DOHH2 (cell line): ENCODE results near the gene FIGN.

Source experiments
- H3F3A ChIP-seq: fragments of 200-600 bp; sonication (generic), shearing (Covaris generic); 2 replicates; pipeline ENCODE4 v1.6.0; 2016; ENCODE audit warnings: antibody characterized with exemption, mild to moderate bottlenecking; ENCODE audit not compliant: control insufficient read depth, insufficient read depth
- H3K27ac ChIP-seq: fragments of 200-600 bp; sonication (generic); 2 replicates; pipeline ENCODE4 v1.5.1; 2014; ENCODE audit warnings: low read depth, mild to moderate bottlenecking, low read length, moderate library complexity
- H3K27me3 ChIP-seq: fragments of 200-600 bp; sonication (generic); 2 replicates; pipeline ENCODE4 v1.6.1; 2014; ENCODE audit warnings: mild to moderate bottlenecking, low read length, mixed read lengths; ENCODE audit not compliant: control insufficient read depth
- H3K36me3 ChIP-seq: fragments of 200-600 bp; sonication (generic); 2 replicates; pipeline ENCODE4 v1.6.1; 2014; ENCODE audit warnings: mild to moderate bottlenecking, low read length, moderate library complexity, mixed read lengths; ENCODE audit not compliant: control insufficient read depth
- H3K4me1 ChIP-seq: fragments of 200-600 bp; sonication (generic); 2 replicates; pipeline ENCODE4 v1.6.1; 2014; ENCODE audit warnings: mild to moderate bottlenecking, low read length, mixed read lengths; ENCODE audit not compliant: control insufficient read depth
- H3K4me2 ChIP-seq: fragments of 200-600 bp; sonication (generic); 2 replicates; pipeline ENCODE4 v1.6.0; 2014; ENCODE audit warnings: mild to moderate bottlenecking, low read length, moderate library complexity
- H3K4me3 ChIP-seq: fragments of 200-600 bp; sonication (generic); 2 replicates; pipeline ENCODE4 v1.5.1; 2014; ENCODE audit warnings: mild to moderate bottlenecking, low read length, mixed read lengths
- H3K79me2 ChIP-seq: fragments of 200-600 bp; sonication (generic); 2 replicates; pipeline ENCODE4 v1.6.1; 2014; ENCODE audit warnings: mild to moderate bottlenecking, low read length, mixed read lengths; ENCODE audit not compliant: control insufficient read depth
- H3K9me2 ChIP-seq: fragments of 200-600 bp; sonication (generic); replicated peaks from 2 replicates; pipeline ENCODE4 v1.6.1; 2014; ENCODE audit warnings: mild to moderate bottlenecking, low read length, mixed read lengths; ENCODE audit not compliant: control insufficient read depth
- H3K9me3 ChIP-seq: fragments of 200-600 bp; sonication (generic); 2 replicates; pipeline ENCODE4 v1.6.1; 2014; ENCODE audit warnings: antibody characterized with exemption, low read length, mixed read lengths; ENCODE audit not compliant: control insufficient read depth, insufficient read depth
- H4K20me1 ChIP-seq: fragments of 200-600 bp; sonication (generic); 2 replicates; pipeline ENCODE4 v1.6.0; 2014; ENCODE audit warnings: low read depth, mild to moderate bottlenecking, antibody characterized with exemption, low read length, moderate library complexity; ENCODE audit not compliant: control insufficient read depth, insufficient read depth
- CTCF ChIP-seq: fragments of 200-600 bp; sonication (generic); IDR thresholded peaks from one replicate; pipeline ENCODE4 v1.5.1; 2014; ENCODE audit warnings: antibody characterized with exemption, mild to moderate bottlenecking, low read depth, low read length; ENCODE audit not compliant: poor library complexity, severe bottlenecking
- EZH2phosphoT487 ChIP-seq: fragments of 200-600 bp; sonication (generic); IDR thresholded peaks from 2 replicates; pipeline ENCODE4 v1.6.1; 2017; ENCODE audit warnings: borderline replicate concordance, mild to moderate bottlenecking, antibody characterized with exemption, low read length, moderate library complexity, mixed read lengths

FIGN gene

GRCh38 chr2:163737190-163737439, 1.3 kb upstream of the FIGN start:
- H3K4me3 ChIP-seq, result no peak overlapping the region
- no peaks in the 10 kb centered on the region for H3K9me3 ChIP-seq
- H4K20me1 ChIP-seq, result no peaks in the 10 kb centered on the region
- no peak overlapping the region for H3K4me2 ChIP-seq
- TF ChIP-seq CTCF (no peak), EZH2phosphoT487 (no peak)
- no peaks in the 10 kb centered on the region for H3K36me3 ChIP-seq
- H3K79me2 ChIP-seq, result no peaks in the 10 kb centered on the region
- H3F3A ChIP-seq, result no peaks in the 10 kb centered on the region
- no peaks in the 10 kb centered on the region for H3K4me1 ChIP-seq
- H3K27me3 ChIP-seq, result no peaks in the 10 kb centered on the region
- no peak overlapping the region for H3K27ac ChIP-seq
- H3K9me2 ChIP-seq, result no peaks in the 10 kb centered on the region

GRCh38 chr2:163736433-163737189, 803 bp upstream of the FIGN start:
- H3F3A ChIP-seq, result no peaks in the 10 kb centered on the region
- no peaks in the 10 kb centered on the region for H3K79me2 ChIP-seq
- no peaks in the 10 kb centered on the region for H3K9me3 ChIP-seq
- no peaks in the 10 kb centered on the region for H3K36me3 ChIP-seq
- no peak overlapping the region for H3K4me3 ChIP-seq
- H3K27me3 ChIP-seq, result no peaks in the 10 kb centered on the region
- no peak overlapping the region for H3K27ac ChIP-seq
- no peaks in the 10 kb centered on the region for H3K9me2 ChIP-seq
- no peaks in the 10 kb centered on the region for H4K20me1 ChIP-seq
- TF ChIP-seq EZH2phosphoT487 (no peak), CTCF (no peak)
- no peaks in the 10 kb centered on the region for H3K4me1 ChIP-seq
- H3K4me2 ChIP-seq, result no peak overlapping the region

- no peaks in the 10 kb centered on the region for H3K27me3 ChIP-seq
- no peaks in the 10 kb centered on the region for H3F3A ChIP-seq
- no peaks in the 10 kb centered on the region for H3K4me1 ChIP-seq
- H3K27ac ChIP-seq, result no peak overlapping the region
- H3K4me3 ChIP-seq, result no peak overlapping the region
- no peaks in the 10 kb centered on the region for H3K9me2 ChIP-seq
- H3K36me3 ChIP-seq, result no peaks in the 10 kb centered on the region
- no peak overlapping the region for H3K4me2 ChIP-seq
- no peaks in the 10 kb centered on the region for H4K20me1 ChIP-seq
- no peaks in the 10 kb centered on the region for H3K9me3 ChIP-seq
- no peaks in the 10 kb centered on the region for H3K79me2 ChIP-seq
- no peak for TF ChIP-seq CTCF
- no peak for TF ChIP-seq EZH2phosphoT487
Measured at GRCh38 chr2:163734881-163735684, 725 bp downstream of the FIGN start.
